GM23338 (cell line): Measurements from ENCODE around the gene VPS41. TPM values are rescaled to one million over a fixed set of nuclear protein-coding genes. Genes with fewer than 3 reads are reported as not detected.

Experiments used
- ATAC-seq: fragments of 200-7000 bp; cut with Tn5 transposase; 3 replicates; pipeline ENCODE4 v1.9.1; 2020
- DNase-seq: peaks from one replicate; pipeline ENCODE4 v3.0.0-alpha.2; 2015; ENCODE audit warnings: low spot score
- H2AFZ ChIP-seq: fragments of 200-600 bp; sonication (generic); 2 replicates; pipeline ENCODE4 v1.8.0; 2016; ENCODE audit warnings: antibody characterized with exemption, mild to moderate bottlenecking, moderate library complexity
- H3F3A ChIP-seq: fragments of 200-600 bp; sonication (generic); replicated peaks from 2 replicates; pipeline ENCODE4 v1.8.0; 2017; ENCODE audit warnings: antibody characterized with exemption, mixed run types, low read depth
- H3K27ac ChIP-seq: fragments of 200-600 bp; sonication (generic); 2 replicates; pipeline ENCODE4 v1.6.1; 2016; ENCODE audit warnings: low read depth
- H3K27me3 ChIP-seq: fragments of 200-600 bp; sonication (generic); 2 replicates; pipeline ENCODE4 v1.8.0; 2016; ENCODE audit warnings: mild to moderate bottlenecking, mixed run types, moderate library complexity; ENCODE audit not compliant: insufficient read depth
- H3K36me3 ChIP-seq: fragments of 200-600 bp; sonication (generic); 2 replicates; pipeline ENCODE4 v1.8.0; 2016; ENCODE audit warnings: mild to moderate bottlenecking; ENCODE audit not compliant: insufficient read depth
- H3K4me1 ChIP-seq: fragments of 200-600 bp; sonication (generic); 2 replicates; pipeline ENCODE4 v1.8.0; 2016; ENCODE audit warnings: mild to moderate bottlenecking, moderate library complexity; ENCODE audit not compliant: insufficient read depth
- H3K4me2 ChIP-seq: fragments of 200-600 bp; sonication (generic); 2 replicates; pipeline ENCODE4 v1.7.1; 2017; ENCODE audit warnings: mixed run types
- H3K4me3 ChIP-seq: fragments of 200-600 bp; sonication (generic); 2 replicates; pipeline ENCODE4 v1.6.1; 2016; ENCODE audit warnings: mixed run types
- H3K79me2 ChIP-seq: fragments of 200-600 bp; sonication (generic); replicated peaks from 2 replicates; pipeline ENCODE4 v1.8.0; 2017; ENCODE audit warnings: mild to moderate bottlenecking; ENCODE audit not compliant: insufficient read depth
- H3K9me2 ChIP-seq: fragments of 200-600 bp; sonication (generic); 2 replicates; pipeline ENCODE4 v1.8.0; 2017; ENCODE audit not compliant: insufficient read depth
- H4K20me1 ChIP-seq: fragments of 200-600 bp; sonication (generic); replicated peaks from 2 replicates; pipeline ENCODE4 v1.8.0; 2017; ENCODE audit warnings: mild to moderate bottlenecking; ENCODE audit not compliant: insufficient read depth
- H3K27ac Mint-ChIP-seq: 2 replicates; pipeline ENCODE4 v1.8.0; 2020; ENCODE audit warnings: inconsistent platforms, mild to moderate bottlenecking, moderate library complexity, mixed read lengths
- H3K27me3 Mint-ChIP-seq: 3 replicates; pipeline ENCODE4 v1.8.0; 2022; ENCODE audit warnings: low read depth, mild to moderate bottlenecking, moderate library complexity, mixed read lengths, inconsistent platforms; ENCODE audit not compliant: insufficient read depth, poor library complexity
- H3K36me3 Mint-ChIP-seq: 3 replicates; pipeline ENCODE4 v1.8.0; 2021; ENCODE audit warnings: low read depth, mild to moderate bottlenecking, inconsistent platforms, moderate library complexity, mixed read lengths
- H3K4me1 Mint-ChIP-seq: 3 replicates; pipeline ENCODE4 v1.8.0; 2020; ENCODE audit warnings: mild to moderate bottlenecking, inconsistent platforms, mixed read lengths
- H3K4me3 Mint-ChIP-seq: 3 replicates; pipeline ENCODE4 v1.8.0; 2021; ENCODE audit warnings: moderate library complexity, mild to moderate bottlenecking, inconsistent platforms, mixed read lengths
- H3K9me3 Mint-ChIP-seq: 3 replicates; pipeline ENCODE4 v1.8.0; 2020; ENCODE audit warnings: moderate library complexity, mild to moderate bottlenecking, inconsistent platforms, mixed read lengths
- CREB1 ChIP-seq: fragments of 250-450 bp; sonication (Bioruptor Pico); IDR thresholded peaks from 2 replicates; pipeline ENCODE4 v1.5.0; 2020; ENCODE audit warnings: low read depth, mild to moderate bottlenecking, moderate library complexity
- EZH2 ChIP-seq: fragments of 200-600 bp; sonication (generic); IDR thresholded peaks from one replicate; pipeline ENCODE4 v1.8.0; 2017; ENCODE audit warnings: antibody characterized with exemption, mild to moderate bottlenecking, low read depth; ENCODE audit not compliant: unreplicated experiment
- EZH2phosphoT487 ChIP-seq: fragments of 200-600 bp; sonication (generic); IDR thresholded peaks from one replicate; pipeline ENCODE4 v1.8.1; 2018; ENCODE audit warnings: antibody characterized with exemption; ENCODE audit not compliant: unreplicated experiment
- JUNB ChIP-seq: IDR thresholded peaks from one replicate; pipeline ENCODE4 v1.6.1; 2016; ENCODE audit warnings: antibody characterized with exemption; ENCODE audit not compliant: unreplicated experiment
- POLR2AphosphoS5 ChIP-seq: IDR thresholded peaks from 2 replicates; pipeline ENCODE4 v1.6.1; 2016; ENCODE audit warnings: antibody characterized with exemption, low read depth
- STAT1 ChIP-seq: IDR thresholded peaks from one replicate; pipeline ENCODE4 v1.6.1; 2016; ENCODE audit warnings: antibody characterized with exemption; ENCODE audit not compliant: unreplicated experiment
- ZNF114 ChIP-seq: fragments of 250-450 bp; sonication (Bioruptor Pico); IDR thresholded peaks from 2 replicates; pipeline ENCODE4 v1.5.0; 2020; ENCODE audit warnings: mild to moderate bottlenecking, moderate library complexity
- ZNF331 ChIP-seq: fragments of 250-450 bp; sonication (Bioruptor Pico); IDR thresholded peaks from 2 replicates; pipeline ENCODE4 v1.5.0; 2020; ENCODE audit warnings: low read depth, mild to moderate bottlenecking, moderate library complexity
- polyA plus RNA-seq: library from polyadenylated mRNA; unstranded; fragments of >200 nt; fragmentation: Nextera tagmentation; extraction: Ambion mirVana; gene quantifications from 2 replicates; pipeline ENCODE4 v1.2.1, GENCODE V29; 2016
- total RNA-seq: library from RNA; depleted of rRNA; stranded (reverse); fragments of >200 nt; shearing (Covaris generic); gene quantifications from 2 replicates; pipeline ENCODE4 v1.2.3, GENCODE V29; 2014
- TF ChIP-seq, protein P1 (sequence below), 2 experiments: fragments of 200-600 bp in 1 of 2; sonication (generic) in 1 of 2; conservative IDR thresholded peaks; 2 replicates each; pipeline versions ENCODE4 v1.5.1 to v1.6.1; 2016 to 2017; ENCODE audit warnings: antibody characterized with exemption in 2 of 2, low read depth in 2 of 2, mild to moderate bottlenecking in 2 of 2, moderate library complexity in 1 of 2

The VPS41 gene
- total and polyA plus RNA-seq, 2 experiments from 2014 or later = 20.2 to 41.2 TPM

DNA sequence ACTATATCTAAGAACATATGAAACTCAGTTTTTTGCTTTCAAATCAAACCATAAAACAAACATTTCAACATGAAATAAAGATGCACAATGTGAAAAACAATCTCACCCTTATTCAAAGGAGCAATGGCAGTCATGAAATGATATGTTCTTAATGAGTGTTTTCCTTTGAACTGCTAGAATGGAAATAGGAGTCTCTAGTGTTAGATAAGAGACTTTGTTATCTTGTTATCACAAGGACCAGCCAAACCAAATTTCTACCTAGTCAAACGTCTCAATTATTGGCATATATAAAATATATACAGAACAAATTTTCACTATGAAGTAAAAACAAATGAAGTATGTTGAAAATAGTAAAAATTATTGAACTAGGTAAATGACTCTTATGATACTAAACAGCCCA, 1.2 kb downstream of the VPS41 start (continued):
- TF ChIP-seq STAT1 (no peak), ZNF114 (CRISPR knock-in tag) (no peak), CREB1 (no peak), JUNB (no peak)
- TF ChIP-seq, protein P1, sequence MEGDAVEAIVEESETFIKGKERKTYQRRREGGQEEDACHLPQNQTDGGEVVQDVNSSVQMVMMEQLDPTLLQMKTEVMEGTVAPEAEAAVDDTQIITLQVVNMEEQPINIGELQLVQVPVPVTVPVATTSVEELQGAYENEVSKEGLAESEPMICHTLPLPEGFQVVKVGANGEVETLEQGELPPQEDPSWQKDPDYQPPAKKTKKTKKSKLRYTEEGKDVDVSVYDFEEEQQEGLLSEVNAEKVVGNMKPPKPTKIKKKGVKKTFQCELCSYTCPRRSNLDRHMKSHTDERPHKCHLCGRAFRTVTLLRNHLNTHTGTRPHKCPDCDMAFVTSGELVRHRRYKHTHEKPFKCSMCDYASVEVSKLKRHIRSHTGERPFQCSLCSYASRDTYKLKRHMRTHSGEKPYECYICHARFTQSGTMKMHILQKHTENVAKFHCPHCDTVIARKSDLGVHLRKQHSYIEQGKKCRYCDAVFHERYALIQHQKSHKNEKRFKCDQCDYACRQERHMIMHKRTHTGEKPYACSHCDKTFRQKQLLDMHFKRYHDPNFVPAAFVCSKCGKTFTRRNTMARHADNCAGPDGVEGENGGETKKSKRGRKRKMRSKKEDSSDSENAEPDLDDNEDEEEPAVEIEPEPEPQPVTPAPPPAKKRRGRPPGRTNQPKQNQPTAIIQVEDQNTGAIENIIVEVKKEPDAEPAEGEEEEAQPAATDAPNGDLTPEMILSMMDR (conservative IDR thresholded peaks at IDR 0.05; ENCODE audit: low read depth in 2 of 2) = no peak

DNA sequence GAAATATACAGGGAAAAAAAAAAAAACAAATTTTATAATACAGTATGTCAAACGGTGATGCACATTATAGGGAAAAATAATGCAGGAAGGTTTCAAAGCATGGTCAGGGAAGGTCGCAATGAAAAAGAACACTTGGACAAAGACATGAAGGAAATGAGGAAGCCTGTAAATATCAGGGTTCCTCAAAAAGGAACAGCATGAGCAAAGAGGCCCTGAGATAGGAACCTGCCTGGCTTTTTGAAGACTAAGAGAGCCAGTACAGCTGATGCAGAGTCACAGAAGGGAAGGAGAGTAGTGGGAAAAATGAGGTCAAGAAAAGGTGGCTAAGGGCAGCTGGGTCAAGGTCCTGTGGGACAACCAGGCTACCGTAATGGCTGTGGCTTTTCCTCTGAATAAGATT, 1.9 kb downstream of the VPS41 start:
- Mint-ChIP-seq H3K4me1 (peaks cover 20% of the 10 kb centered on the region), H3K27ac (no peak overlapping the region), H3K36me3 (no peaks in the 10 kb centered on the region), H3K4me3 (no peak overlapping the region), H3K9me3 (no peaks in the 10 kb centered on the region), H3K27me3 (peaks cover 3% of the 10 kb centered on the region)
- no peak overlapping the region for H2AFZ ChIP-seq
- no peak overlapping the region for H3K27ac ChIP-seq
- DNase-seq (no peak), ATAC-seq (no peak)
- no peaks in the 10 kb centered on the region for H3F3A ChIP-seq
- H3K36me3 ChIP-seq = no peaks in the 10 kb centered on the region
- TF ChIP-seq EZH2phosphoT487 = no peak
- TF ChIP-seq POLR2AphosphoS5 = no peak
- TF ChIP-seq STAT1 = no peak
- no peaks in the 10 kb centered on the region for H3K27me3 ChIP-seq
- 0 out of 2 replicates have a peak, but pooled peaks cover 7% of the 10 kb centered on the region for H3K4me1 ChIP-seq
- H4K20me1 ChIP-seq = peaks cover 14% of the 10 kb centered on the region; the same call in 1 of the 2 replicates
- H3K4me2 ChIP-seq = no peak overlapping the region
- no peak overlapping the region for H3K4me3 ChIP-seq
- H3K9me2 ChIP-seq = peaks cover 3% of the 10 kb centered on the region; the same call in 1 of the 2 replicates
- peaks cover 42% of the 10 kb centered on the region for H3K79me2 ChIP-seq

DNA sequence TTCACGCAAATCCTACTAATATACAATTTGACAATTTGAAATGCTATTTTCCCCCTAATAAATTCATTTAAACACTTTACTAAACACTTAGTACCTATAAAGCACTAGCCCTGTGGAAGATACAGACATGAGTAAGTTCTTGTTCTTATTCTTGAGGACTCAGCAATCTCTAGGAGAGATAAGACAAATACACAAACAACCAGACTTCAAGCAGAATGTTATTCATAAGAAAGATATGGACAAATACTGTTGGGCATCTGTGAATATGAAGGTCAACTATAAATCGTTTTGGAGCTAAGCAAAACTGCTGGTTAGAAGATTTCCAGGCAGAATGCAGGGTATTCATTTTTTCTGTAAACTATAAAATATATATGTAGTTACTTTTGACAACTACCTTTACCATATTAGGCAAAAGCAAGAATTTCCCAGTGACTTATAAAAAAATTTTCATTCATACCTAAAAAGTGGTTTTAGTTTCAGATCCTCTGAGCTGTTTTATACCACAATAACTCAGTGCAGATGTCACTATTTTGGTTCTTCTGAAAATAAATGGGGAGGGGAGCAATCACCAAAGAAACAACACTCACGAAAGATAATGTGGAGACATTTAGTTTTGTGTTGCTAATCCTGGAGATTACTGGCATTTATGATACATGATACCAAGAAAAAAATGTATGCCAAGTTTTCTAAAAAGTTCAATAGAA, 3.8 kb downstream of the VPS41 start:
- no peaks in the 10 kb centered on the region for H3K9me3 Mint-ChIP-seq
- ATAC-seq = no peak
- no peak for TF ChIP-seq POLR2AphosphoS5
- no peak for TF ChIP-seq ZNF114 (CRISPR knock-in tag)
- no peak for TF ChIP-seq JUNB
- no peak for TF ChIP-seq EZH2
- TF ChIP-seq ZNF331 (CRISPR knock-in tag) = no peak
- TF ChIP-seq, protein P1 (conservative IDR thresholded peaks at IDR 0.05; ENCODE audit: low read depth in 2 of 2) = no peak
- no peak for TF ChIP-seq CREB1

More for the DNA sequence above, 3.8 kb downstream of the VPS41 start:
- H3K27ac ChIP-seq = no peak overlapping the region
- no peaks in the 10 kb centered on the region for H3K27me3 ChIP-seq
- H3F3A ChIP-seq = no peaks in the 10 kb centered on the region
- H3K4me2 ChIP-seq = no peak overlapping the region
- no peaks in the 10 kb centered on the region for H3K36me3 ChIP-seq
- H3K79me2 ChIP-seq = peaks cover 42% of the 10 kb centered on the region
- H3K4me3 Mint-ChIP-seq = no peak overlapping the region
- H3K4me1 Mint-ChIP-seq = peaks cover 20% of the 10 kb centered on the region
- H3K4me1 ChIP-seq = 0 out of 2 replicates have a peak, but pooled peaks cover 7% of the 10 kb centered on the region
- no peak overlapping the region for H2AFZ ChIP-seq
- DNase-seq = no peak
- peaks cover 1% of the 10 kb centered on the region; the same call in 1 of the 2 replicates for H3K9me2 ChIP-seq
- peaks cover 18% of the 10 kb centered on the region; the same call in 1 of the 2 replicates for H4K20me1 ChIP-seq
- peaks cover 3% of the 10 kb centered on the region for H3K27me3 Mint-ChIP-seq
- H3K36me3 Mint-ChIP-seq = no peaks in the 10 kb centered on the region
- no peak overlapping the region for H3K27ac Mint-ChIP-seq
- H3K4me3 ChIP-seq = no peak overlapping the region
